PC-3 (cell line): ENCODE data around the gene ZHX3.

Experiments used
- EZH2 ChIP-seq: fragments of 300-600 bp; sonication (generic); IDR thresholded peaks from one replicate; pipeline ENCODE4 v1.6.1; 2017; ENCODE audit warnings: antibody characterized with exemption, mild to moderate bottlenecking, low read length; ENCODE audit not compliant: unreplicated experiment
- EZH2phosphoT487 ChIP-seq: fragments of 300-600 bp; sonication (generic); IDR thresholded peaks from 2 replicates; pipeline ENCODE4 v1.6.1; 2018; ENCODE audit warnings: mild to moderate bottlenecking, antibody characterized with exemption, low read length, borderline replicate concordance
- TF ChIP-seq, protein P1 (sequence below): fragments of 300-600 bp; sonication (generic); conservative IDR thresholded peaks from 2 replicates; pipeline ENCODE4 v1.5.1; 2017; ENCODE audit warnings: antibody characterized with exemption, low read depth, mild to moderate bottlenecking, low read length

- TF ChIP-seq, protein P1, sequence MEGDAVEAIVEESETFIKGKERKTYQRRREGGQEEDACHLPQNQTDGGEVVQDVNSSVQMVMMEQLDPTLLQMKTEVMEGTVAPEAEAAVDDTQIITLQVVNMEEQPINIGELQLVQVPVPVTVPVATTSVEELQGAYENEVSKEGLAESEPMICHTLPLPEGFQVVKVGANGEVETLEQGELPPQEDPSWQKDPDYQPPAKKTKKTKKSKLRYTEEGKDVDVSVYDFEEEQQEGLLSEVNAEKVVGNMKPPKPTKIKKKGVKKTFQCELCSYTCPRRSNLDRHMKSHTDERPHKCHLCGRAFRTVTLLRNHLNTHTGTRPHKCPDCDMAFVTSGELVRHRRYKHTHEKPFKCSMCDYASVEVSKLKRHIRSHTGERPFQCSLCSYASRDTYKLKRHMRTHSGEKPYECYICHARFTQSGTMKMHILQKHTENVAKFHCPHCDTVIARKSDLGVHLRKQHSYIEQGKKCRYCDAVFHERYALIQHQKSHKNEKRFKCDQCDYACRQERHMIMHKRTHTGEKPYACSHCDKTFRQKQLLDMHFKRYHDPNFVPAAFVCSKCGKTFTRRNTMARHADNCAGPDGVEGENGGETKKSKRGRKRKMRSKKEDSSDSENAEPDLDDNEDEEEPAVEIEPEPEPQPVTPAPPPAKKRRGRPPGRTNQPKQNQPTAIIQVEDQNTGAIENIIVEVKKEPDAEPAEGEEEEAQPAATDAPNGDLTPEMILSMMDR, result no peak
- TF ChIP-seq EZH2 (no peak), EZH2phosphoT487 (no peak)
Observed at GRCh38 chr20:41260734-41261220, 56.8 kb downstream of the ZHX3 start.
